Measurements from ENCODE around the gene IREB2.
A peak's percentile ranks its signal among the peaks of the same experiment; 100 is the strongest.
"Not testable (repeated sequence)": the region's sequence is repeated elsewhere in the genome, so short reads cannot be mapped to it uniquely, and the experiment has no call there.

Gene IREB2

DNA sequence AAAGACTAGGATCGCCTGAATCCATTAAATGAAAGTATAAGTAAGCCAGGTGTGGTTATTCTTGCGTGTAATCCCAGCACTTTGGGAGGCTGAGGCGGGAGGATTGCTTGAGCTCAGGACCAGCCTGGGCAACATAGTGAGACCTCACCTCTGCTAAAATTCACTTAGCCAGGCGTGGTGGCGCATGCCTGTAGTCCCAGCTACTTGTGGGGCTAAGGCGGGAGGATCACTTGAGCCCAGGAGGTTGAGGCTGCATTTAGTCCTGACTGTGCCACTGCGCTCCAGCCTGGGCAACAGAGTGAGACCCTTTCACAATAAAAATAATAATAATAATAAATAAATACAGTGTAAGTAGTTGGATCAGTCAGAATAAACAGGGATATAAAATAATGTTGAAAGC lies 43.9 kb downstream of the IREB2 start:
- DNase-seq = no peak

DNA sequence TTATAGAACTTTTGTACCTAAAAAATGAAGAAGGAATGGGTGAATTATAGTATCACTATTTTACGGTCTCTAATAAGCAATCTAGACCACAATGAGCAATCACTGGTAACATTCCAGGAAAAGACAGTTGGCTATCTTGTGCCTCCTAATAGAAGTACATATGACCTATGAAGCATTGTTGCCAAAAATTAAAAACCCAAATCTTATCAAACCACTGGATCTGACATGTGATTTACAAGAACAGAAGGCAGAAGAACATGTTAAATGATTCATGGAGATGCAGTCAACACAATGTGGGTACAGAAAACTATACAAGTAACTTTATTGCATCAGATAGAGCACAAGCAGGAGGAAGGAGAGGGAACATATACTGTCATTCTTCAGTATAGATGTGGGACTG lies 54.9 kb downstream of the IREB2 start:
- no peak for DNase-seq

DNA sequence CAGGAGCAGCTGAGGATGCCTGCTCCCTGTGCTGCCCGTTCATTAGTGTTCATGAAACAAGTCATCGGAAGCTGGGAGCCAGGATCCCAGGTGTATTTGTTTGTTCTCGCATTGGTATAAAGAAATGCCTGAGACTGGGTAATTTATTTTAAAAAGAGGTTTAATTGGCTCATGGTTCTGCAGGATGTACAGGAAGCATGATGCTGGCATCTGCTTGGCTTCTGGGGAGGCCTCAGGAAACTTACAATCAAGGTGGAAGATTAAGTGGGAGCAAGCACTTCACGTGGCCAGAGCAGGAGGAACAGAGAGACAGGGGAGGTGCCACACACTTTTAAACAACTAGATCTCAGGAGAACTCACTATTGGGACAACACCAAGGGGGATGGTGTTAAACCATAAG lies 63.8 kb downstream of the IREB2 start:
- DNase-seq = no peak

DNA sequence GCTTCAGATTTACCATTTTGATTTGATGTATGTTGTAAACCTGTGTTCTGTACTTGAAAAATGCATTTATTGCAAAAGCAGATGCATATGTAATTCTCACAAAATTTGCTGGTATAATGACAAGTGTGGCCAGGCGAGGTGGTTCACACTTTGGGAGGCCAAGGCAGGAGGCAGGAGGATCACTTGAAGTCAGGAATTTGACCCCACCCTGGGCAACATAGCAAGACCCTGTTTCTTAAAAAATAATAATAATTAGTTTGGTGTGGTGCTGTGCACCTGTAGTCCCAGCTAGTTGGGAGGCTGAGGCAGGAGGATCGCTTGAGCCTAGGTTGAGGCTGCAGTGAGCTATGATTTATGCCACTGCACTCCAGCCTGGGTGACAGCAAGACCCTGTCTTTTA lies 64.6 kb downstream of the IREB2 start:
- DNase-seq = no peak

- peak; percentile 96 for DNase-seq
Measured at GRCh38 chr15:78506971-78507830, 69.2 kb downstream of the IREB2 start, which contains the start of gene HYKK. HYKK (plus strand) TSS chr15:78507577; CDS start chr15:78513089, 5,512 bp downstream.

DNA sequence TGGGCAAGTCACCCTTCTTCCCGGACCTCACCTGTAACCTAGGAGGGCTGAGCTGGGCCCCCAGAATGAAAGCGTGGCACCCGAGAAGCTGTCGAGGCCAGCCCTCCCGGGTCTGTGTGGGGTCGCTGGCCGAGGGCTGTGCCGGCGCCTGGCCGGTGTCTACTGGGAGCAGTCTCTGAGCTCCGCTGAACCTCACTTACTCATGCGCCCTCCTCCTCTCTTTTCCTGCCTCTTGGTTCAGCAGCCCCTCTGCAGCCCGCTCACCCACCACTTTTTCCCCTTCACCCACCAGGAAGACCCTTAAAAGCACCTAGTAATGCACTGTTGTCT lies 69.8 kb downstream of the IREB2 start:
- peak; percentile 1 for DNase-seq

DNA sequence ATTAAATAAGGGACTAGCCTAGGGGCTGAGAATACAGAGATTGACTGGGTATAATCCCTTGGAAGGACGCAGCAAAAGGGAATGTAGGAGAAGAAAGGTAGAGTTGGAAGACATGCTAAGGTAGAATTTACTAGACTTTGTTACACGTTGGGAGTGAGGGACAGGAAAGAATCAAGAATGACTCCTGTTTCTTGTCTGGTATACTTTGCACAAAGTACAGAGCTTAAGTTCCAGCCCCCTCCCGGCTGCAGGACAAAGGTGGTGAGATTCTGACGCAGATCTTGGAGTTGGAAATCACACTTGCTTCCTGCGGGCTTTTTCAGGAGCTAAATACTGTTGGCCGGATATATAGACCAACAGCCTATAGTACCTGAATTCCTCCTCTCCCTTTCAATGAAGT lies 70.3 kb downstream of the IREB2 start:
- DNase-seq = no peak

- no peak for DNase-seq
Measured at GRCh38 chr15:78509726-78510312, 71.8 kb downstream of the IREB2 start.

DNA sequence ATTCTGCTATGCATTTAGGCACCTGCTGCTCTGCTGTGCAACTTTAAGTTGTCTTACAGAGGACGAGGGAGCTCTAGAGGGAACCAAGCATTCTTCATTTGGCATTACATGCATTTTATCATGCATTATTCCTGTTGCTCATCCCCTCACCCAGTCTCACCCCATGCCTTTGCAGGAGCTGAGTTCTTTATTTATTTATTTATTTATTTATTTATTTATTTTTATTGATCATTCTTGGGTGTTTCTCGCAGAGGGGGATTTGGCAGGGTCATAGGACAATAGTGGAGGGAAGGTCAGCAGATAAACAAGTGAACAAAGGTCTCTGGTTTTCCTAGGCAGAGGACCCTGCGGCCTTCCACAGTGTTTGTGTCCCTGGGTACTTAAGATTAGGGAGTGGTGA lies 82.0 kb downstream of the IREB2 start:
- DNase-seq = not testable (repeated sequence)

GRCh38 chr15:78524230-78524629 lies 86.2 kb downstream of the IREB2 start:
- no peak for DNase-seq

- DNase-seq = no peak
Measured at GRCh38 chr15:78527325-78527724, 89.3 kb downstream of the IREB2 start.

DNA sequence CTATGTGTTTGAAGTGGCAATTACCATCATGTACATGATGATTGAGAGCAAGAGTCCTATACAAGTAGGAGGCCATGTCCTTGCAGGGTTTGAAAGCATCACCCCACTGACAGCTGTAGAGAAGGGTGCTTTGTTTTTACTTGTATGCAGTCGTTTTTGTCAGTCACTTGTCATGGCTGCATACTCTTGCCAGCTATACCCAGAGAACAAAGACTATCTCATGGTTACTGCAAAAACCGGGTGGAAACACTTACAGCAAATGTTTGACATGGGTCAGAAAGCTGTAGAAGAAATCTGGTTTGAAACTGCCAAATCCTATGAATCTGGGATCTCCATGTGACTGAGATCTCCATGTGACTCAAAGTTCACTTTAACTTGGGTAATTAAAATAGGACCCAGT lies 95.3 kb downstream of the IREB2 start:
- DNase-seq = no peak

GRCh38 chr15:78536134-78536533 lies 98.1 kb downstream of the IREB2 start:
- no peak for DNase-seq

DNA sequence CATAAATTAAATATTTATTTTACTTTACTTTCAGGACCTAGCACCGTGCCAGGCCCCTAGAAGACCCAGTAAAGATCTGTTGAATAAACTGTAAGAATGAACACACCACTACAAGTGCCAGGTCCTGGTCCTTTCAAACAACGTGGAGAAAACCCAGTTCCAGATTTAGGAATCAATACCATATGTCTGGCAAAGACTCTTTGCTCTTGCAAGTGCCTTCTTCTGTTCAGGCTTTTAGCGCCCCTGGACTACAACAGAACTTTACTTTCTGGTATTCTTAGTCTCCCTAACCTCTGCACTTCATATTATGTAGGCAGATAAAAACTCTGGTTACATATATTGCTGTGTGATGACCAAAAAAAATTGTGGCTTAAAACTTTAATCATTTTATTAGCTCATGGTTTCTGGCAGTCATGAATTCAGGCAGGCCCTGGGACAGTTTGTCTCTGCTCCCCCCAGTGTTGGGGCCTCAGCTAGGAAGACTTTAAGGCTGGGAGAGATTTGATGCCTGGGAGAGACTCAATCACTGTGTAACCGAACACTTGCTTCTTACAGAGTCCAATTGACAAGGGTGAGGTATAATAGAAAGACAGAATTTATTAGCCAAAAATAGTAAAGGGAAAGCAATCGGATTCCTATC lies 99.4 kb downstream of the IREB2 start:
- DNase-seq = no peak

- DNase-seq = no peak
Measured at GRCh38 chr15:78538358-78538757, 100.3 kb downstream of the IREB2 start.

DNA sequence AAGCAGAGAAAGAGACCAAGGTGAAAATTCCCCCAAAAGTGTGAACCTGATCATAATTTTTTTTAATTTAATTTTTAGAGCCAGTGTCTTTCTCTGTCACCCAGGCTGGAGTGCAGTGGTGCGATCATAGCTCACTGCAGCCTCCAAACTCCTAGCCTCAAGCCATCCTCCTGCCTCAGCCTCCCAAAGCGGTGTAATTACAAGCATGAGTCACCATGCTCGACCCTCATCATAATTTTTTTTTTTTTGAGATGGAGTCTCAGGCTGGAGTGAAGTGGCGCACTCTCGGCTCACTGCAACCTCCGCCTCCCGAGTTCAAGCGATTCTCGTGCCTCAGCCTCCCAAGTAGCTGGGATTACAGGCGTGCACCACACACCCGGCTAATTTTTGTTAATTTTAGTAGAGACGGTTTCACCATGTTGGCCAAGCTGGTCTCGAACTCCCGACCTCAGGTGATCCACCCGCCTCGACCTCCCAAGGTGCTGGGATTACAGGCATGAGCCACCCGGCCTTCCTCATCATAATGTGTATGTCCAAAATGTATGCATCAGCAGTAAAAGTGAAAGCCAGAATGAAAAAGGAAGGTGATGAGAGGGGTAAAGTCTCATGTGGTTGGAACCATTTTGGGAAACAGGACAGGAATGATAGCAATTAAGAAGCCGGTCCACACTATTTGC lies 101.6 kb downstream of the IREB2 start:
- DNase-seq = peak; percentile 65

- peak; percentile 75 for DNase-seq
Measured at GRCh38 chr15:78540141-78540870, 102.3 kb downstream of the IREB2 start, which contains the start of gene PSMA4. PSMA4 (plus strand) TSS chr15:78540444; CDS start chr15:78541928, 1,484 bp downstream.

DNA sequence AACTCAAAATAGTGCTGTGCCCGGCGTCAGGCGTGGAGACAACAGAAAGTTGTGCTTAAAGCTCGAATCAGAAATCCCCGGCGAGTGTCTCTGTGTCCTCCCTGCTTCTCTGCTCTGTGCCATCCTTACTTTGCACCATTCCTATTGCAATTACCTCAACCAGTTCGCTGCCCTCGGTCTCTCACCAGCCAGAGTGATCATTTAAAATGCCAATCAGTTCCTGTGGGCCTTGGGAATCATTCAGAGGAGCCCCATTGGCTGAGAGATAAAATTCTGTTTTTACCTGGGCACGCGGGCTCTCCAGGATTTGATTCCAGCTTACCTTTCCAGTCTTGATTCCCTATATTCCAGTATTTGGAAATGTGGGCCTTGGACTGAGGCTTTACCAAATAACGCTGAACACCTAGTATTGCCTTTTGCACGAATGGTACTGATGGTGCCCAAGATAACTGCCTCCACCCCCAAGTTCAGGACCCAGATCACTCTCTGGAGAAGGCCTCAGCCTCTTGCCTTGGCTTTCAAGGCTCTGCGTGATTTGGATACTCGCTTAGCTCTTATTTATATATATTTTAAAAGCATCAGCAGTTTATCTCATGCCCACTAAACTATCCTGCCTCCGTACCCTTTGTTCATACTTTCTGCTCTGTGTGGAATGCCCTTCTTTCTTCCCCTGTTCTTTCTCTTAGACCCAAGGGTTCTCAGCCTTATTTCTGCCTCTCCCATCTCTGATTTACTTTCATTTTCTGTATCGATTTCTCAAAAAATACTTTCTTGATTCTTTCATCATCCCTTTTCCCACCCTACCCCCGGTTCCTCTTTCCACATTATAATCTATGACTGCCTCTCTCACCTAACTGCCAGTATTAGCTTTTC lies 103.1 kb downstream of the IREB2 start:
- DNase-seq = no peak

- DNase-seq = no peak
Measured at GRCh38 chr15:78541744-78542034, 103.7 kb downstream of the IREB2 start.

- no peak for DNase-seq
Measured at GRCh38 chr15:78542647-78543046, 104.6 kb downstream of the IREB2 start.

DNA sequence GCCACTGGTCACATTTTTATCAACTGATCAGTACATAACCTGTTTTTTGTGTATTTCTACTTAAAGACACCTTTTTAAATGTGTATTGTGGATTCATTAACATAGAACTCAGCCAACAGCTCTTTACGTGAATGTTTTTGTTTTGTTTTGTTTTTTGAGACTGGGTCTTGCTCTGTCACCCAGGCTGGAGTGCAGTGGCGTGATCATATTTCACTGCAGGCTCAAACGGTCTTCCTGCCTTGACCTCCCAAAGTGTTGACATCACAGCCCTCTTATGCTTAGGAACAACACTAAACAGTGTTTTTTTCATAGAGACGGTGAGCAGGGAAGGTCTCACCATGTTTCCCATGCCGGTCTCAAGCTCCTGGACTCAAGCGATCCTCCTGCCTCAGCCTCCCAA lies 112.2 kb downstream of the IREB2 start:
- no peak for DNase-seq

GRCh38 chr15:78550815-78551214 lies 112.8 kb downstream of the IREB2 start:
- no peak for DNase-seq

Measured in NCI-H510A treated with DMSO at 0.1 percent for 48 hours (cell line).